Stimulated activated effector memory CD8-positive, alpha-beta T cell treated with anti-CD3 and anti-CD28 coated beads, Interleukin-12 subunit alpha, Interleukin-12 subunit beta, amount 100 ng/mL, for 72 hours (primary cell): ENCODE data around the gene STX1B.

ENCODE experiments used
- ATAC-seq: fragments of 150-1000 bp; cut with Tn5 transposase; 2 replicates; pipeline ENCODE4 v1.10.0; 2021
- DNase-seq, 2 donors: peaks; one replicate each; pipeline ENCODE4 v3.0.0; 2021 to 2022; ENCODE audit warnings: low spot score in 2 of 2
- H3K27ac Mint-ChIP-seq: one replicate; pipeline ENCODE4 v1.8.0; 2022; ENCODE audit warnings: mild to moderate bottlenecking, mixed read lengths
- H3K36me3 Mint-ChIP-seq: one replicate; pipeline ENCODE4 v1.8.0; 2022; ENCODE audit warnings: mild to moderate bottlenecking, mixed read lengths
- H3K4me1 Mint-ChIP-seq: one replicate; pipeline ENCODE4 v1.8.0; 2022; ENCODE audit warnings: mixed read lengths
- H3K4me3 Mint-ChIP-seq: one replicate; pipeline ENCODE4 v1.8.0; 2022; ENCODE audit warnings: mild to moderate bottlenecking, mixed read lengths
- H3K9me3 Mint-ChIP-seq: one replicate; pipeline ENCODE4 v1.8.0; 2022; ENCODE audit warnings: mixed read lengths

Gene STX1B

GRCh38 chr16:30992931-30993816 lies 17.3 kb downstream of the STX1B start:
- Mint-ChIP-seq H3K36me3 (peaks cover 5% of the 10 kb centered on the region), H3K27ac (peak overlapping the region; percentile 43), H3K9me3 (no peaks in the 10 kb centered on the region), H3K4me1 (peaks cover 21% of the 10 kb centered on the region), H3K4me3 (no peak overlapping the region)
- no peak for DNase-seq
- ATAC-seq: no peak

GRCh38 chr16:30992276-30992780 lies 18.1 kb downstream of the STX1B start:
- no peak for ATAC-seq
- peaks cover 5% of the 10 kb centered on the region for H3K36me3 Mint-ChIP-seq
- no peaks in the 10 kb centered on the region for H3K9me3 Mint-ChIP-seq
- DNase-seq: no peak
- peak overlapping the region; percentile 43 for H3K27ac Mint-ChIP-seq
- peaks cover 21% of the 10 kb centered on the region for H3K4me1 Mint-ChIP-seq
- H3K4me3 Mint-ChIP-seq: no peak overlapping the region

- Mint-ChIP-seq H3K27ac (no peak overlapping the region), H3K36me3 (peaks cover 5% of the 10 kb centered on the region), H3K9me3 (no peaks in the 10 kb centered on the region), H3K4me3 (no peak overlapping the region), H3K4me1 (peaks cover 21% of the 10 kb centered on the region)
- ATAC-seq (no peak), DNase-seq (no peak)
These were observed 19.4 kb downstream of the STX1B start for GRCh38 chr16:30991052-30991451.

- H3K4me1 Mint-ChIP-seq: peaks cover 18% of the 10 kb centered on the region
- ATAC-seq: no peak
These were observed 20.3 kb downstream of the STX1B start for GRCh38 chr16:30990105-30990504.

GRCh38 chr16:30989469-30990047 lies 20.9 kb downstream of the STX1B start:
- Mint-ChIP-seq H3K27ac (peak overlapping the region; percentile 29), H3K4me3 (no peak overlapping the region), H3K4me1 (peaks cover 13% of the 10 kb centered on the region), H3K36me3 (peaks cover 5% of the 10 kb centered on the region), H3K9me3 (no peaks in the 10 kb centered on the region)
- no peak for DNase-seq
- no peak for ATAC-seq

More at GRCh38 chr16:30990105-30990504, 20.3 kb downstream of the STX1B start:
- Mint-ChIP-seq H3K36me3 (peaks cover 5% of the 10 kb centered on the region), H3K27ac (no peak overlapping the region), H3K9me3 (no peaks in the 10 kb centered on the region), H3K4me3 (no peak overlapping the region)
- DNase-seq: no peak

GRCh38 chr16:30987581-30988190 lies 22.8 kb downstream of the STX1B start:
- H3K4me1 Mint-ChIP-seq: peaks cover 7% of the 10 kb centered on the region
- no peaks in the 10 kb centered on the region for H3K9me3 Mint-ChIP-seq
- no peak overlapping the region for H3K4me3 Mint-ChIP-seq
- DNase-seq (no peak), ATAC-seq (no peak)
- no peak overlapping the region for H3K27ac Mint-ChIP-seq
- peaks cover 8% of the 10 kb centered on the region for H3K36me3 Mint-ChIP-seq

GRCh38 chr16:30986129-30986991 lies 24.1 kb downstream of the STX1B start:
- DNase-seq (no peak), ATAC-seq (no peak)
- H3K27ac Mint-ChIP-seq: peak overlapping the region; percentile 10
- H3K36me3 Mint-ChIP-seq: peaks cover 21% of the 10 kb centered on the region
- H3K4me3 Mint-ChIP-seq: no peak overlapping the region
- H3K4me1 Mint-ChIP-seq: peaks cover 10% of the 10 kb centered on the region
- H3K9me3 Mint-ChIP-seq: no peaks in the 10 kb centered on the region

- Mint-ChIP-seq H3K4me1 (peaks cover 10% of the 10 kb centered on the region), H3K27ac (no peak overlapping the region), H3K9me3 (no peaks in the 10 kb centered on the region), H3K36me3 (peaks cover 24% of the 10 kb centered on the region), H3K4me3 (peak overlapping the region; percentile 32)
- DNase-seq (no peak), ATAC-seq (peak; percentile 4)
These were observed 24.9 kb downstream of the STX1B start for GRCh38 chr16:30985401-30986128.

GRCh38 chr16:30984669-30985400 lies 25.6 kb downstream of the STX1B start, which contains the start of gene HSD3B7:
Gene HSD3B7, plus strand, starts transcription at chr16:30985207. Its CDS starts 452 bp downstream, at chr16:30985659.
- peak within 1 kb of the TSS; percentile 32 for H3K4me3 Mint-ChIP-seq
- H3K4me1 Mint-ChIP-seq: peaks cover 10% of the 10 kb centered on the region
- peaks cover 31% of the 10 kb centered on the region for H3K36me3 Mint-ChIP-seq
- H3K27ac Mint-ChIP-seq: no peak within 1 kb of the TSS
- H3K9me3 Mint-ChIP-seq: no peaks in the 10 kb centered on the region
- DNase-seq (peak; percentile 88 to 93), ATAC-seq (peak; percentile 79)

- ATAC-seq: no peak
- Mint-ChIP-seq H3K4me3 (no peak overlapping the region), H3K27ac (no peak overlapping the region), H3K4me1 (peaks cover 10% of the 10 kb centered on the region), H3K9me3 (no peaks in the 10 kb centered on the region), H3K36me3 (peaks cover 32% of the 10 kb centered on the region)
- no peak for DNase-seq
These were observed 26.4 kb downstream of the STX1B start for GRCh38 chr16:30983898-30984610.

- peak overlapping the region; percentile 86 for H3K27ac Mint-ChIP-seq
- no peaks in the 10 kb centered on the region for H3K9me3 Mint-ChIP-seq
- peaks cover 10% of the 10 kb centered on the region for H3K4me1 Mint-ChIP-seq
- H3K36me3 Mint-ChIP-seq: peaks cover 38% of the 10 kb centered on the region
- ATAC-seq: no peak
- H3K4me3 Mint-ChIP-seq: no peak overlapping the region
- DNase-seq: no peak
These were observed 27.0 kb downstream of the STX1B start for GRCh38 chr16:30983289-30983889.

GRCh38 chr16:30982548-30983288 lies 27.7 kb downstream of the STX1B start:
- H3K9me3 Mint-ChIP-seq: no peaks in the 10 kb centered on the region

More at GRCh38 chr16:30982548-30983288, 27.7 kb downstream of the STX1B start:
- H3K4me3 Mint-ChIP-seq: no peak overlapping the region
- peaks cover 45% of the 10 kb centered on the region for H3K36me3 Mint-ChIP-seq
- H3K27ac Mint-ChIP-seq: peak overlapping the region; percentile 86
- H3K4me1 Mint-ChIP-seq: peaks cover 10% of the 10 kb centered on the region
- ATAC-seq: no peak
- DNase-seq: no peak
